ENCODE measurements around the gene CLCNKB.

CLCNKB gene

DNA sequence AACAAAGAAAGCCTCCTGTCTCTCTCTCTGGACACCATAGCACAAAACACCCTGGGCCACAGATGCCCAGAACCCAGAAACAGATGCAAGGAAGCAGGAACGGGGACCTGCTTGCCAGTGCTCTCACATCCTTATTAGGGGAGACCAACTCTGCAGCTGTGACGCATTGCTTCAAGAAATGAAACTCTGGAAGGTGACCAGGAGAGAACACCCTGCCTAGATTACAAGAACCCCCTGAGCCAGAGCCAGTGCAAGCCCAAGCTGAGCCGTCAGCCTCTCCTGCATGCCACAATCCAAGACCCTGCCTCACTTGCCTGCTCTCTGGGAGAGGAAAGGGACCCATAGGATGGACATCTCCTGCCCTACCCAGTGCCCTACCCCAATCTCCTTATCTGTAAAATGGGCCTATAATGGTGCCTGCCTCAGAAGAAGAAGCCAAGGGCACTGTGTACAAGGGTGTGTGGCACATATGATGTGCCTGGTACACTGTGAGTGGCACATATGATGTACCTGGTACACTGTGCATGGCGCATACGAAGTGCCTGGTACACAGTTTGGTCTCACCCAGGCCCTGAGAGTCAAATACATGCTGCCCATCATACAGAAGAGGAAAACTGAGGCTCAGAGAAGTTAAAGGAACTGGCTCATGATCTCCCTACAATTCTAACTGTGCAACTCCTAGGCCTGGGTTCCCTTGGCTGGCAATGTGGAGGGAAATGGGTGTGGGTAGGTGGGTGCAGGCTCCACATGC is 46.7 kb downstream of the CLCNKB start:
- FAIRE-seq: no peak
- no peak for DNase-seq (ENCODE audit: insufficient read length, low spot score)

DNA sequence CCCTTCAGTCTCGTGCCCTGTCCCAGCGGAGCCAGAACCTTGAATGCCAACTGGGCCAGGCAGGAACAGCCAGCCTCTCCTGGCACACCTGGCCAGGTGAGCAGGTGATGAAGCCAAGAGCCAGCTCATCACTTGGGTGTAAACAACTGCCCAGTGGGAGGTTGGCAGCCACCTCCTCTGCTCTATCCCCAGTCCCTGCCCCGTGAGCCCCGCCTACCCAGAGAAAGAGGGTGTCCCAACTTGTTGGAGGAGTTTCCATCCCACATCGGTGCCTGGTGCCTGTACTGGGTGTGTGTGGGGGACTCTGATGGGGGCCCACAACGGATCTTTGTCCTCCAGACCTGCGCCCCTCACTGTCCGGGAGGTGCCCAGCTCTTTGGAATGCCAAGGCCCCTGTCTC is 47.7 kb downstream of the CLCNKB start:
- FAIRE-seq: no peak
- no peak for DNase-seq (ENCODE audit: insufficient read length, low spot score)
- no peak for TF ChIP-seq POLR2A (IDR thresholded peaks at IDR 0.05; ENCODE audit: low read depth, low read length)

More for the DNA sequence above, 46.7 kb downstream of the CLCNKB start:
- no peak for TF ChIP-seq PAX5 (IDR thresholded peaks at IDR 0.05; ENCODE audit: insufficient read depth, low read length, severe bottlenecking)
- TF ChIP-seq POLR2AphosphoS5 (IDR thresholded peaks at IDR 0.05; ENCODE audit: low read depth, low read length): no peak
- no peak for TF ChIP-seq SPI1 (IDR thresholded peaks at IDR 0.05; ENCODE audit: low read depth, low read length)
- no peak for TF ChIP-seq TAF1 (IDR thresholded peaks at IDR 0.05; ENCODE audit: low read depth, low read length)
- TF ChIP-seq POLR2A (IDR thresholded peaks at IDR 0.05; ENCODE audit: low read depth, low read length): no peak
- TF ChIP-seq POU2F2 (IDR thresholded peaks at IDR 0.05; ENCODE audit: low read depth, low read length): no peak

DNA sequence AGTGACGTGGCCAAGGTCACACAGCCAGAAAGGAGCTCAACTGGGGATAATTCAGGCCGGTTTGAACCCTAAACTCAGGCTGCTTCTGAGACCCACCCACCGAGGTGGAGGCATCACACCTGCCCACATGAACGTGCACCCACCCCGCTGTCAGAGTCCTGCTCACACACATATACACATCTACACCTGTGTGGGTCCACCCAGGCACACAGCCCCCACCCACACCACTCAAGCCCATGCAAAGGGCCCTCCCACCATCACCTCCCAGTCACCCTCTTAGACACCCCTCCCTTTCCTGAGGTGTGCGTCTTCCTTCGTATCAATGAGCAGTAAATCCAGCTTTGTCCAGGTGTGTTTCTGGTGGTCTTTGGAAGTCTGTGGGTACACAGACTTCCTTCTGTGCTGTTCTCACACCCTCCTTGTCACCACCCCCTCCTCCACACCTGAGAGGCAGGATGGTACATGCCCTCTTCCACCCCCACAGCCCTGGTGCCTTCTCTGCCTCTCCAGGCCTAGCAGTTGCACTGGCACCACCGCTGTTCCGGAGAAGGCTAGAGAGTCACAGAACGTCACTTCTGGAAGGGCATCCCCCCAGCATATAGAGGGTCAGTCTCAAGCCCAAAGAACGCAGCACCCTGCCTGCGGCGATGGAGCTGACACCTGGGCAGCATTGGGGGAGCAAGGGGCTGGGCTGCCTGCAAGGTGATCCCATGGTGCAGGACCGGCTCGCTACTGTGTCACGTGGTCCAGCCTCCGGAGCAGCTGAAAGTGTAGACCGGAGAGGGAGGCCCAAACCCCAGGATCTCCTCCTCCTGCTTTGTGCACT is 48.7 kb downstream of the CLCNKB start:
- FAIRE-seq: no peak
- no peak for TF ChIP-seq POLR2AphosphoS5 (IDR thresholded peaks at IDR 0.05; ENCODE audit: low read depth, low read length)
- no peak for TF ChIP-seq PAX5 (IDR thresholded peaks at IDR 0.05; ENCODE audit: insufficient read depth, low read length, severe bottlenecking)
- no peak for TF ChIP-seq POU2F2 (IDR thresholded peaks at IDR 0.05; ENCODE audit: low read depth, low read length)
- TF ChIP-seq TAF1 (IDR thresholded peaks at IDR 0.05; ENCODE audit: low read depth, low read length): no peak
- no peak for TF ChIP-seq POLR2A (IDR thresholded peaks at IDR 0.05; ENCODE audit: low read depth, low read length)
- no peak for TF ChIP-seq SPI1 (IDR thresholded peaks at IDR 0.05; ENCODE audit: low read depth, low read length)
- DNase-seq (ENCODE audit: insufficient read length, low spot score): no peak

DNA sequence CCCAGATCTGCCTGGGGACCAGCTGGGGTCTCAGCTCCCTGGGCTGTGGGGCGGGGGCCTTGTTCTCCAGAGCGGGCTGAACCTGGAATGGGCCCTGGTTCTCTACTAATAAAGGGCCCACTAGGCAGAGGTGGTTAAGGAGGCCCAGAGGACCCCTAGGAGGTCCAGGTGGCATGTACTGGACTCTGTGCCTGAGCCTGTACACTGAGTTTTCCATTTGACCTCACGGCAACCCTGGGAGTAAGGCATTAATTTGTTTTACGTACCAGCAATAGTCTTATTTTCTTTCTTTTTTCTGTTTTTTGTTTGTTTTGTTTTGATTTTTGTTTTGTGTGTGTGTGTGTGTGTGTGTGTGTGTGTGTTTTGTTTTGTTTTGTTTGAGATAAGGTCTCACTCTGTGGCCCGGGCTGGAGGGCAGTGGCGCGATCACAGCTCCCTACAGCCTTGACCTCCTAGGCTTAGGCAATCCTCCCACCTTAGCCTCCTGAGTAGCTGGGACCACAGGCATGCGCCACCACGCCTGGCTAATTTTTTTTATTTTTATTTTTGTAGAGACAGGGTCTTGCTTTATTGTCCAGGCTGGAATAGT is 49.4 kb downstream of the CLCNKB start:
- DNase-seq (ENCODE audit: insufficient read length, low spot score) (no peak), FAIRE-seq (no peak)
- TF ChIP-seq POLR2A (IDR thresholded peaks at IDR 0.05; ENCODE audit: low read depth, low read length) (no peak), SPI1 (IDR thresholded peaks at IDR 0.05; ENCODE audit: low read depth, low read length) (no peak), POU2F2 (IDR thresholded peaks at IDR 0.05; ENCODE audit: low read depth, low read length) (no peak), TAF1 (IDR thresholded peaks at IDR 0.05; ENCODE audit: low read depth, low read length) (no peak), PAX5 (IDR thresholded peaks at IDR 0.05; ENCODE audit: insufficient read depth, low read length, severe bottlenecking) (no peak), POLR2AphosphoS5 (IDR thresholded peaks at IDR 0.05; ENCODE audit: low read depth, low read length) (no peak)

DNA sequence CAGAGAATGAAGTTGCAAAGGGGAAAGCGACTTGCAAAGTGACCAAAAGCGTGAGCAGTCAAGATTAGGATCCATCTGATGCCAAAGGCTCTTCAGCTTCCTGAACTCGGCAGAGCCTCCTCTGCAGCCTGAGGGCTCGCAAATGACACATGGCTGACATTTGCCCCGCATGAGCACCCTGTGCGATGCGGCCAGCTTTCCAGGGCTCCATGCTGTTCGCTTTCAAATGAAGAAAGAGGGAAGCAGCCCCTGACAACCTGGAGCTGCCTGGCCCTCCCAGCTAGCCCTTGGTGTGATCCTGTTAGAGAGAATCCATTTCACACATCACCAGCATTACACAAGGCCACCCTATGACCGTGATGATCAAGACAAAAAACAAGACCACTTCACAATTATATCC is 50.0 kb downstream of the CLCNKB start:
- TF ChIP-seq PAX5 (IDR thresholded peaks at IDR 0.05; ENCODE audit: insufficient read depth, low read length, severe bottlenecking) (no peak), POLR2AphosphoS5 (IDR thresholded peaks at IDR 0.05; ENCODE audit: low read depth, low read length) (no peak), POU2F2 (IDR thresholded peaks at IDR 0.05; ENCODE audit: low read depth, low read length) (no peak), SPI1 (IDR thresholded peaks at IDR 0.05; ENCODE audit: low read depth, low read length) (no peak), TAF1 (IDR thresholded peaks at IDR 0.05; ENCODE audit: low read depth, low read length) (no peak), POLR2A (IDR thresholded peaks at IDR 0.05; ENCODE audit: low read depth, low read length) (no peak)
- DNase-seq (ENCODE audit: insufficient read length, low spot score) (no peak), FAIRE-seq (no peak)

DNA sequence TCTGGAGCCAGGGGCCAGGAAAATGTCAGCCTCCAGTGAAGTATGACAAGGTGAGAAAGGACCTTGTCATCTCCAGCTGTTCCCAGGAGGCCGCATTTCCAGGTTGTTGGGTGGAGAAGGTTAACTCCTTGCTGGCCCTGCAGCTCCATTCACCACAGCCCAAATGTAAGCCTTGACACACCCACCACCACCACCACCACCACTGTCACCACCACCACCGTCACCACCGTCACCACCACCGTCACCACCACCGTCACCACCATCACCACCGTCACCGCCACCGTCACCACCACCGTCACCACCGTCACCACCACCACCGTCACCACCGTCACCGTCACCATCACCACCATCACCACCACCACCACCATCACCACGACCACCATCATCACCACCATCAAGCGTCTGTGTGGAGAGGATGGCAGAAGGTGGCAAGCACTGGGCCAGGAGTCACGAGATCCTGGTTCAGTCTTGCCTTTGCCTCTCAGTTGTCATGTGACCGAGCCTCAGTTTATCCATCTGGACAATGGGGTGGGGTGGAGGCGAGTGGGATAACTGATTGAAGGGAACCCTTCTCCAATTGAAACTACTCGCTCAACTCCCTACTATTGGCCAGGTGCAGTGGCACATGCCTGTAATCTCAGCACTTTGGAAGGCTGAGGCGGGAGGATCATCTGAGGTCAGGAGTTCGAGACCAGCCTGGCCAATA is 51.0 kb downstream of the CLCNKB start:
- DNase-seq (ENCODE audit: insufficient read length, low spot score) (no peak), FAIRE-seq (no peak)
- TF ChIP-seq SPI1 (IDR thresholded peaks at IDR 0.05; ENCODE audit: low read depth, low read length) (no peak), POLR2AphosphoS5 (IDR thresholded peaks at IDR 0.05; ENCODE audit: low read depth, low read length) (no peak), POU2F2 (IDR thresholded peaks at IDR 0.05; ENCODE audit: low read depth, low read length) (no peak), POLR2A (IDR thresholded peaks at IDR 0.05; ENCODE audit: low read depth, low read length) (no peak)

DNA sequence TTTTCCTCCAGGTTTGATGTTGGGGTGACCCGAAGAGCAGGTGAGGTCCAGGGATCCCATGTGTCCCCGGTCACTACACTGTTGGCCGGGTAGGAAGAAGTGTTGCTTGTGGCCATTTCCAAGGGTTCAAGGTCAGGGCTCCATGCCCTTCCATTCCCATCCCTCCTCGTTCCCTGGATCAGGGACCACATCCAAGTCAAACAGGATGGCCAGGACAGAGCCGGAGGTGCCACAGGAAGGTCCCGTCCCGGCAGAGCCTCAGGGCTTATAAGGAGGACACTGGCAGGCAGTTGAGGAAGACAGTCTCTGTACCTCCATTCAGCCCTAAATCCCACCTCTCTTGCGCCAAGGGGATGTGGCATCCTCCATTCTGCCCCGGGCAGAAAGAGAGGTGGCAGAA is 51.9 kb downstream of the CLCNKB start:
- FAIRE-seq: no peak
- TF ChIP-seq SPI1 (IDR thresholded peaks at IDR 0.05; ENCODE audit: low read depth, low read length) (no peak), POLR2A (IDR thresholded peaks at IDR 0.05; ENCODE audit: low read depth, low read length) (no peak), TAF1 (IDR thresholded peaks at IDR 0.05; ENCODE audit: low read depth, low read length) (no peak), POLR2AphosphoS5 (IDR thresholded peaks at IDR 0.05; ENCODE audit: low read depth, low read length) (no peak), PAX5 (IDR thresholded peaks at IDR 0.05; ENCODE audit: insufficient read depth, low read length, severe bottlenecking) (no peak), POU2F2 (IDR thresholded peaks at IDR 0.05; ENCODE audit: low read depth, low read length) (no peak)
- no peak for DNase-seq (ENCODE audit: insufficient read length, low spot score)

DNA sequence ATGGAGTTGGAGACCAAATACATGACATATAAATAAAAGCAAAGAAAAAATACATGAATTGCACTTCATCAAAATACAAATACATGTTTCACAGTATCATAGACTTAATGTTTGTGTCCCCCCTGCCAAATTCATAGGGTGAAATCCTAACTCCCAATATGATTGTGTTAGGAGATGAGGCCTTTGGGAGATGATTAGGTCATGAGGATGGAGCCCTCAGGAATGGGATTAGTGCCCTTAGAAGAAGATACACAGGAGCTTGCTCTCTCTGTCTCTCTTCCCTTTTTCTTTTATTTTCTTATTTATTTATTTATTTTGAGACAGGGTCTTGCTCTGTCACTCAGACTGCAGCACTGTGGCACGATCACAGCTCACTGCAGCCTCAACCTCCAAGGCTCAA is 55.8 kb downstream of the CLCNKB start:
- no peak for TF ChIP-seq SPI1 (IDR thresholded peaks at IDR 0.05; ENCODE audit: low read depth, low read length)
- TF ChIP-seq TAF1 (IDR thresholded peaks at IDR 0.05; ENCODE audit: low read depth, low read length): no peak
- no peak for TF ChIP-seq POU2F2 (IDR thresholded peaks at IDR 0.05; ENCODE audit: low read depth, low read length)
- TF ChIP-seq PAX5 (IDR thresholded peaks at IDR 0.05; ENCODE audit: insufficient read depth, low read length, severe bottlenecking): no peak
- no peak for TF ChIP-seq POLR2AphosphoS5 (IDR thresholded peaks at IDR 0.05; ENCODE audit: low read depth, low read length)
- no peak for TF ChIP-seq POLR2A (IDR thresholded peaks at IDR 0.05; ENCODE audit: low read depth, low read length)
- FAIRE-seq (no peak), DNase-seq (ENCODE audit: insufficient read length, low spot score) (no peak)

DNA sequence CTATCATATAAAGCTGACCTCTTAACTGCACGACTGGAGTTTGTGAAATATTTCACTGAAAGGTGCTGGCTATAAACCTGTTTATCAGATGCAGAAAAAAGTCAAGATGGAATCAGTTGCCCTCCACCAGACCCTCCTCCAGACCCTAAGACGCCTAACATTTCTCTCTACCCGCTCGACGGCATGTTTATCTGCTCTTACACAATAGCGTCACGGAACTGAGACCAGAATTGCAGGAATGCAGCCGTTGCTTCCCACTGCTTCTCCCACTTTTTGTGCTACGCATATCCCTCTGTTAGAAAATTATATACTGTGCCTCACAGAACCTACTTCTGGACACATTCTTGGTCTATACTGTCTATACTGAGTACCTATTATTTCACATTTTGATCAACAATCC is 58.0 kb downstream of the CLCNKB start:
- no peak for FAIRE-seq
- TF ChIP-seq PAX5 (IDR thresholded peaks at IDR 0.05; ENCODE audit: insufficient read depth, low read length, severe bottlenecking): no peak
- no peak for TF ChIP-seq SPI1 (IDR thresholded peaks at IDR 0.05; ENCODE audit: low read depth, low read length)
- TF ChIP-seq POLR2AphosphoS5 (IDR thresholded peaks at IDR 0.05; ENCODE audit: low read depth, low read length): no peak
- TF ChIP-seq TAF1 (IDR thresholded peaks at IDR 0.05; ENCODE audit: low read depth, low read length): no peak
- TF ChIP-seq POU2F2 (IDR thresholded peaks at IDR 0.05; ENCODE audit: low read depth, low read length): no peak
- no peak for TF ChIP-seq POLR2A (IDR thresholded peaks at IDR 0.05; ENCODE audit: low read depth, low read length)
- DNase-seq (ENCODE audit: insufficient read length, low spot score): no peak

All from GM12891 (cell line).